H1 (cell line): ENCODE results near the gene OCLN. TPM values are rescaled to one million over a fixed set of nuclear protein-coding genes. Genes with fewer than 3 reads are reported as not detected.

ENCODE experiments used
- CTCF ChIA-PET: fragments of 300-600 bp; sonication (Branson Sonifier 250); formaldehyde crosslinking; loops from one replicate; lab custom pipeline; 2021; ENCODE audit not compliant: partially characterized antibody; lab: Charles Lee
- POLR2A ChIA-PET: fragments of 300-600 bp; sonication (Branson Sonifier 250); formaldehyde crosslinking; loops from one replicate; lab custom pipeline; 2021; ENCODE audit warnings: inconsistent platforms; ENCODE audit not compliant: partially characterized antibody; lab: Charles Lee
- DNase-seq, 2 experiments: peaks; one replicate each; pipeline versions ENCODE4 v3.0.0 to v3.0.0-alpha.2; 2010 to 2022; ENCODE audit warnings: low spot score in 2 of 2, low read depth in 1 of 2, mixed read lengths in 1 of 2
- FAIRE-seq: peaks from 2 replicates; lab custom pipeline; 2011; peaks lifted over from hg19 to GRCh38; lab: Jason Lieb, UNC
- H2AFZ ChIP-seq: 2 replicates; pipeline ENCODE4 v1.8.1; 2012; ENCODE audit warnings: low read length, inconsistent platforms
- H2AK5ac ChIP-seq: 2 replicates; pipeline ENCODE4 v1.6.1; 2013; ENCODE audit warnings: low read depth, low read length
- H2BK120ac ChIP-seq: replicated peaks from 2 replicates; pipeline ENCODE3; 2013; ENCODE audit warnings: low read depth, low read length, inconsistent platforms
- H2BK12ac ChIP-seq: 2 replicates; pipeline ENCODE4 v1.6.1; 2013; ENCODE audit warnings: low read depth, low read length
- H2BK15ac ChIP-seq: 2 replicates; pipeline ENCODE4 v1.6.1; 2013; ENCODE audit warnings: low read length
- H2BK20ac ChIP-seq: 2 replicates; pipeline ENCODE4 v1.6.1; 2013; ENCODE audit warnings: low read length
- H2BK5ac ChIP-seq: 2 replicates; pipeline ENCODE4 v1.6.1; 2013; ENCODE audit warnings: low read depth, low read length
- H3K14ac ChIP-seq: 2 replicates; pipeline ENCODE4 v1.6.1; 2013; ENCODE audit warnings: inconsistent platforms; ENCODE audit not compliant: insufficient read length
- H3K18ac ChIP-seq: 2 replicates; pipeline ENCODE4 v1.6.1; 2013; ENCODE audit warnings: low read length; ENCODE audit errors: extremely low read depth
- H3K23ac ChIP-seq: 2 replicates; pipeline ENCODE4 v1.6.1; 2013; ENCODE audit warnings: inconsistent platforms; ENCODE audit not compliant: insufficient read length
- H3K23me2 ChIP-seq: 2 replicates; pipeline ENCODE4 v1.6.1; 2013; ENCODE audit warnings: low read depth, low read length
- H3K27ac ChIP-seq: 2 replicates; pipeline ENCODE4 v1.6.1; 2011; ENCODE audit warnings: low read depth, low read length, inconsistent platforms
- H3K27me3 ChIP-seq, 4 experiments: replicated peaks in 1 of 4; 1 replicate in 1 of 4; 2 replicates in 3 of 4; pipeline versions ENCODE4 v1.6.1 to v1.8.1; 2011 to 2013; ENCODE audit warnings: low read length in 3 of 4, mild to moderate bottlenecking in 3 of 4, inconsistent platforms in 2 of 4, mixed read lengths in 2 of 4, moderate library complexity in 1 of 4; ENCODE audit not compliant: control insufficient read depth in 3 of 4, insufficient read depth in 3 of 4; ENCODE audit errors: extremely low read depth in 1 of 4
- H3K36me3 ChIP-seq, 4 experiments: 2 replicates each; pipeline versions ENCODE4 v1.6.1 to v1.8.1; 2011 to 2013; ENCODE audit warnings: mild to moderate bottlenecking in 4 of 4, low read length in 3 of 4, moderate library complexity in 2 of 4, control low read depth in 1 of 4, inconsistent platforms in 1 of 4; ENCODE audit not compliant: insufficient read depth in 4 of 4, control insufficient read depth in 2 of 4
- H3K4ac ChIP-seq: replicated peaks from 2 replicates; pipeline ENCODE3; 2013; ENCODE audit warnings: low read length, low read depth, mixed read lengths, inconsistent platforms; ENCODE audit not compliant: insufficient read length
- H3K4me1 ChIP-seq, 4 experiments: replicated peaks in 1 of 4; 1 replicate in 1 of 4; 2 replicates in 3 of 4; pipeline versions ENCODE4 v1.6.1 to v1.8.1; 2011 to 2013; ENCODE audit warnings: low read length in 3 of 4, inconsistent platforms in 2 of 4, mixed read lengths in 1 of 4; ENCODE audit not compliant: insufficient read depth in 4 of 4, control insufficient read depth in 3 of 4
- H3K4me2 ChIP-seq, 2 experiments: 2 replicates each; pipeline versions ENCODE4 v1.6.1 to v1.8.1; 2011 to 2013; ENCODE audit warnings: low read depth in 2 of 2, low read length in 2 of 2, control low read depth in 1 of 2, inconsistent platforms in 1 of 2, mild to moderate bottlenecking in 1 of 2; ENCODE audit not compliant: insufficient read depth in 1 of 2
- H3K4me3 ChIP-seq, 4 experiments: fragments of 200-600, 300-600 bp in 1 of 4; sonication (generic), shearing (Covaris generic), sonication (Bioruptor Twin) in 1 of 4; 2 replicates each; pipeline versions ENCODE4 v1.5.1 to v1.8.1; 2011 to 2016; ENCODE audit warnings: low read length in 4 of 4, low read depth in 3 of 4, control low read depth in 2 of 4, inconsistent platforms in 2 of 4, mild to moderate bottlenecking in 2 of 4, mixed read lengths in 1 of 4, moderate library complexity in 1 of 4; ENCODE audit not compliant: insufficient read depth in 2 of 4; ENCODE audit errors: extremely low read depth in 1 of 4
- H3K56ac ChIP-seq: replicated peaks from 2 replicates; pipeline ENCODE3; 2013; ENCODE audit warnings: low read depth, mild to moderate bottlenecking, mixed read lengths, low read length, inconsistent platforms; ENCODE audit not compliant: insufficient read length
- H3K79me1 ChIP-seq: 2 replicates; pipeline ENCODE4 v1.6.1; 2013; ENCODE audit warnings: low read depth, low read length, control low read depth
- H3K79me2 ChIP-seq, 2 experiments: 2 replicates each; pipeline versions ENCODE4 v1.6.1 to v1.8.1; 2012 to 2013; ENCODE audit warnings: low read length in 2 of 2, mild to moderate bottlenecking in 2 of 2, inconsistent platforms in 1 of 2; ENCODE audit not compliant: insufficient read depth in 2 of 2, control insufficient read depth in 1 of 2
- H3K9ac ChIP-seq, 4 experiments: replicated peaks in 1 of 4; 1 replicate in 1 of 4; 2 replicates in 3 of 4; pipeline versions ENCODE4 v1.6.1 to v1.8.1; 2011 to 2013; ENCODE audit warnings: low read depth in 3 of 4, low read length in 3 of 4, control low read depth in 2 of 4, mild to moderate bottlenecking in 2 of 4, moderate library complexity in 2 of 4, inconsistent platforms in 1 of 4; ENCODE audit errors: extremely low read depth in 1 of 4
- H3K9me3 ChIP-seq, 2 experiments: 2 replicates each; pipeline versions ENCODE4 v1.6.1 to v1.8.1; 2012 to 2013; ENCODE audit warnings: mild to moderate bottlenecking in 2 of 2, moderate library complexity in 2 of 2, control low read depth in 1 of 2, inconsistent platforms in 1 of 2, low read depth in 1 of 2, low read length in 1 of 2, mixed read lengths in 1 of 2; ENCODE audit not compliant: insufficient read depth in 2 of 2
- H4K20me1 ChIP-seq, 2 experiments: replicated peaks in 1 of 2; 2 replicates each; pipeline versions ENCODE3 to v1.8.1; 2011 to 2013; ENCODE audit warnings: inconsistent platforms in 2 of 2, low read length in 2 of 2, mild to moderate bottlenecking in 1 of 2; ENCODE audit not compliant: insufficient read depth in 2 of 2, control insufficient read depth in 1 of 2
- H4K5ac ChIP-seq: 2 replicates; pipeline ENCODE4 v1.6.1; 2013; ENCODE audit warnings: low read length, low read depth, mixed read lengths, inconsistent platforms; ENCODE audit not compliant: insufficient read length
- H4K8ac ChIP-seq: 2 replicates; pipeline ENCODE4 v1.8.0; 2013; ENCODE audit warnings: mild to moderate bottlenecking, moderate library complexity, low read length, inconsistent platforms; ENCODE audit not compliant: insufficient read depth; ENCODE audit errors: extremely low read depth
- H4K91ac ChIP-seq: replicated peaks from 2 replicates; pipeline ENCODE3; 2013; ENCODE audit warnings: low read length, mixed read lengths, inconsistent platforms; ENCODE audit not compliant: insufficient read length
- BACH1 ChIP-seq: IDR thresholded peaks from 2 replicates; pipeline ENCODE4 v1.6.1; 2012; ENCODE audit warnings: low read length, improper control_type of control experiment
- EGR1 ChIP-seq: IDR thresholded peaks from 2 replicates; pipeline ENCODE4 v1.6.1; 2011; ENCODE audit warnings: low read depth, low read length, borderline replicate concordance
- HDAC6 ChIP-seq: IDR thresholded peaks from one replicate; pipeline ENCODE4 v1.7.1; 2012; ENCODE audit warnings: low read depth, mild to moderate bottlenecking, inconsistent platforms, low read length, moderate library complexity
- KDM1A ChIP-seq: fragments of 200-600, 300-600 bp; sonication (generic); IDR thresholded peaks from 2 replicates; pipeline ENCODE4 v1.7.1; 2016; ENCODE audit warnings: mild to moderate bottlenecking, low read length, borderline replicate concordance
- PHF8 ChIP-seq: fragments of 200-600 bp; sonication (generic); conservative IDR thresholded peaks from 2 replicates; pipeline ENCODE4 v1.7.1; 2012; ENCODE audit warnings: low read depth, mild to moderate bottlenecking, inconsistent platforms, low read length, moderate library complexity
- POLR2AphosphoS5 ChIP-seq: IDR thresholded peaks from 2 replicates; pipeline ENCODE4 v1.6.1; 2011; ENCODE audit warnings: low read depth, low read length
- RXRA ChIP-seq: IDR thresholded peaks from 2 replicates; pipeline ENCODE4 v1.6.1; 2011; ENCODE audit warnings: low read depth, mild to moderate bottlenecking, low read length, moderate library complexity; ENCODE audit not compliant: insufficient read depth
- SAP30 ChIP-seq: fragments of 300-600 bp; sonication (generic); IDR thresholded peaks from 2 replicates; pipeline ENCODE4 v1.7.1; 2012; ENCODE audit warnings: low read length, moderate library complexity, mild to moderate bottlenecking, inconsistent platforms; ENCODE audit not compliant: insufficient read depth, insufficient replicate concordance
- SIN3A ChIP-seq, 2 experiments: IDR thresholded peaks in 1 of 2; conservative IDR thresholded peaks in 1 of 2; 2 replicates each; pipeline ENCODE4 v1.6.1; 2011 to 2012; ENCODE audit warnings: low read length in 2 of 2, improper control_type of control experiment in 1 of 2, low read depth in 1 of 2, mild to moderate bottlenecking in 1 of 2
- SIRT6 ChIP-seq: IDR thresholded peaks from one replicate; pipeline ENCODE4 v1.7.1; 2012; ENCODE audit warnings: low read length, inconsistent platforms
- SUZ12 ChIP-seq: fragments of 200-600 bp; sonication (generic); IDR thresholded peaks from 2 replicates; pipeline ENCODE4 v1.6.1; 2012; ENCODE audit warnings: mild to moderate bottlenecking, inconsistent platforms, low read length, moderate library complexity, mixed read lengths
- TCF12 ChIP-seq: IDR thresholded peaks from 2 replicates; pipeline ENCODE4 v1.6.1; 2011; ENCODE audit warnings: low read depth, mild to moderate bottlenecking, low read length
- TEAD4 ChIP-seq: IDR thresholded peaks from 2 replicates; pipeline ENCODE4 v1.6.1; 2012; ENCODE audit warnings: low read depth, low read length, inconsistent platforms, mixed read lengths
- WGBS, 2 experiments: shearing (Covaris generic) in 1 of 2; methylation state at CpG; one replicate each; pipeline versions ENCODE4 v1.1.6 to v1.1.7; 2013 to 2015; ENCODE audit warnings: low lambda C conversion rate in 2 of 2, mixed read lengths in 2 of 2, inconsistent platforms in 1 of 2, low coverage in 1 of 2, missing lambda C conversion rate in 1 of 2; ENCODE audit not compliant: insufficient replicate concordance in 2 of 2, insufficient coverage in 1 of 2, insufficient read length in 1 of 2; ENCODE audit errors: extremely low coverage in 1 of 2, missing lambda C conversion rate in 1 of 2; 5-methylcytosine and 5-hydroxymethylcytosine counted together
- polyA plus RNA-seq, 7 experiments: library from polyadenylated mRNA; depleted of rRNA in 3 of 7; stranded (reverse) in 5 of 7; unstranded in 2 of 7; fragments of >200 nt in 5 of 7; fragments of 200-250 nt in 2 of 7; gene quantifications; 1 replicate in 5 of 7; 2 replicates in 1 of 7; 4 replicates in 1 of 7; pipeline versions ENCODE4 v1.2.1 to v1.2.3, GENCODE V29; 2011 to 2013; ENCODE audit warnings: missing spikeins in 2 of 7, mixed read lengths in 2 of 7
- total RNA-seq: library from RNA; stranded (reverse); fragmentation: NEBNext Ultra II Directional; extraction: Animal tissue kit (Norgen Biotek cat#: 25700); gene quantifications from 2 replicates; pipeline ENCODE4 v1.2.1, GENCODE V29; 2021

The OCLN gene
- total and polyA plus RNA-seq, 2 of the 8 experiments (the other 6 are each of a cell fraction or from before 2014, with no cell fraction given): 27.9 to 85.5 TPM

DNA sequence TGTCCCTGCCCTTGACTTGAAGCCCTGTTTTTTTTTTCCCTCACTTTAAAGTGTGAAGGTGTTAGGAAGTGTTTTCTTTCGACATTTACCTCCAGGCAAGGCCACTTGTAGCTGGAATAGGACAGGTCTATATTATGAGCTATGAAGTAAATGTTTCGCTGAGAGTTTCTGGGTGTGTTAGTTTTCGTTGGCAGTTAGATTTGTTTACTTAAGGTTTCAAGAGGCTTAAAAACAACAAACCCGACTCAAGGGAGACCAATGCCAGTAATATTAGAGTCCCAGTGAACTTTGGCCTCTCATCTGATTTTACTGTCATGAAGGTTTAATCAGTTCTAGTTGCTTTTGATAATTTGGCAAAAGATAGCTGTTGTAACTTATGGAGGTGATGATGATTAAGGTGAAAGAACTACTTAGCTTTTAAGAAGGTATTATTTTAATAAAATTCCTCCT is 25.2 kb downstream of the OCLN start:
- peaks cover 2% of the 10 kb centered on the region; the same call in 1 of the 2 replicates for H3K79me1 ChIP-seq
- H3K9ac ChIP-seq: no peak overlapping the region
- no peak overlapping the region for H3K56ac ChIP-seq
- no peak overlapping the region for H2BK5ac ChIP-seq
- no peak overlapping the region for H2BK12ac ChIP-seq
- H2AK5ac ChIP-seq: no peak overlapping the region
- H4K20me1 ChIP-seq: no peaks in the 10 kb centered on the region
- no peak overlapping the region for H3K14ac ChIP-seq
- H4K91ac ChIP-seq: no peak overlapping the region
- H3K4me3 ChIP-seq: no peak overlapping the region
- H3K23ac ChIP-seq: no peak overlapping the region
- CTCF ChIA-PET: interaction anchor here (0.6 kb wide), 1 partner anchor 1173 kb away, joined by 3 read pairs; no protein-coding TSS in a partner anchor
- no peak overlapping the region for H3K4me2 ChIP-seq
- H3K18ac ChIP-seq: no peak overlapping the region
- no peaks in the 10 kb centered on the region for H3K23me2 ChIP-seq
- H3K4me1 ChIP-seq: no peaks in the 10 kb centered on the region
- no peak for FAIRE-seq
- no peak overlapping the region for H4K8ac ChIP-seq
- H2BK20ac ChIP-seq: no peak overlapping the region
- H3K27me3 ChIP-seq: no peaks in the 10 kb centered on the region
- no peak for DNase-seq
- POLR2A ChIA-PET: no interaction called here
- 90% methylated on average over 4 of the region's 4 CpGs; no CpG with 5 or more reads in 1 of the 2 experiments for WGBS, 2 experiments
- no peak overlapping the region for H3K27ac ChIP-seq
- no peak for TF ChIP-seq TEAD4
- TF ChIP-seq RXRA: no peak
- TF ChIP-seq EGR1: no peak
- no peak for TF ChIP-seq KDM1A
- TF ChIP-seq SIRT6: no peak
- TF ChIP-seq SAP30: no peak
- TF ChIP-seq HDAC6: no peak
- no peak for TF ChIP-seq SUZ12
- TF ChIP-seq TCF12: no peak
- no peak for TF ChIP-seq SIN3A (conservative IDR thresholded peaks at IDR 0.05 in 1 of 2, IDR thresholded peaks at IDR 0.05 in 1 of 2; ENCODE audit: low read depth in 1 of 2, low read length in 2 of 2)
- TF ChIP-seq PHF8: no peak
- no peak for TF ChIP-seq BACH1
- TF ChIP-seq POLR2AphosphoS5: no peak
- no peak overlapping the region for H2BK120ac ChIP-seq
- no peak overlapping the region for H2AFZ ChIP-seq
- H2BK15ac ChIP-seq: no peak overlapping the region
- H3K36me3 ChIP-seq: peaks cover 2 to 16% (median 9%) of the 10 kb centered on the region in 4 experiments; a peak in 5 of 8 replicates
- peaks cover 0 to 3% of the 10 kb centered on the region in 2 experiments; a peak in 3 of 4 replicates for H3K79me2 ChIP-seq
- H3K9me3 ChIP-seq: peaks cover 4 to 14% of the 10 kb centered on the region in 2 experiments; a peak in 2 of 4 replicates
- H3K4ac ChIP-seq: no peak overlapping the region
- no peak overlapping the region for H4K5ac ChIP-seq
